IPS DF 4.7 (cell line): ENCODE results near the gene XPO1.
"Not testable (repeated sequence)": the region's sequence is repeated elsewhere in the genome, so short reads cannot be mapped to it uniquely, and the experiment has no call there.

Experiments
- DNase-seq: peaks from one replicate; pipeline ENCODE4 v3.0.0-alpha.2; 2013; ENCODE audit warnings: low spot score; ENCODE audit errors: extremely low read depth

XPO1 gene

GRCh38 chr2:61470122-61470951 is 67.8 kb downstream of the XPO1 start:
- no peak for DNase-seq

- no peak for DNase-seq
Measured at GRCh38 chr2:61469424-61470121, 68.6 kb downstream of the XPO1 start.

- DNase-seq = not testable (repeated sequence)
Measured at GRCh38 chr2:61468231-61468630, 69.9 kb downstream of the XPO1 start.

GRCh38 chr2:61465045-61465444 is 73.1 kb downstream of the XPO1 start:
- DNase-seq = no peak

- no peak for DNase-seq
Measured at GRCh38 chr2:61463769-61464475, 74.2 kb downstream of the XPO1 start.

- DNase-seq = no peak
Measured at GRCh38 chr2:61461404-61461803, 76.8 kb downstream of the XPO1 start.

- DNase-seq = no peak
Measured at GRCh38 chr2:61460163-61460562, 78.0 kb downstream of the XPO1 start.

GRCh38 chr2:61456746-61457420 is 81.3 kb downstream of the XPO1 start:
- no peak for DNase-seq

GRCh38 chr2:61456070-61456745 is 81.9 kb downstream of the XPO1 start:
- DNase-seq = no peak

GRCh38 chr2:61454972-61455371 is 83.2 kb downstream of the XPO1 start:
- not testable (repeated sequence) for DNase-seq

- DNase-seq = no peak
Measured at GRCh38 chr2:61454383-61454782, 83.8 kb downstream of the XPO1 start.

GRCh38 chr2:61452392-61452791 is 85.8 kb downstream of the XPO1 start:
- DNase-seq = no peak

GRCh38 chr2:61451178-61451577 is 87.0 kb downstream of the XPO1 start:
- DNase-seq = no peak

- no peak for DNase-seq
Measured at GRCh38 chr2:61450144-61450543, 88.0 kb downstream of the XPO1 start.

GRCh38 chr2:61448229-61448628 is 89.9 kb downstream of the XPO1 start:
- DNase-seq = no peak

- DNase-seq = not testable (repeated sequence)
Measured at GRCh38 chr2:61446971-61447370, 91.2 kb downstream of the XPO1 start.

- DNase-seq = no peak
Measured at GRCh38 chr2:61443342-61444041, 94.7 kb downstream of the XPO1 start.

- DNase-seq = no peak
Measured at GRCh38 chr2:61439241-61440002, 98.7 kb downstream of the XPO1 start.

- DNase-seq = no peak
Measured at GRCh38 chr2:61438670-61439069, 99.5 kb downstream of the XPO1 start.

GRCh38 chr2:61437170-61437569 is 101.0 kb downstream of the XPO1 start:
- DNase-seq = no peak
